ENCODE results near the gene HOXA2.

The HOXA2 gene

GRCh38 chr7:27140126-27140857 lies 37.8 kb upstream of the HOXA2 start (continued):
- peak; percentile 46; the same call in 1 of the 2 replicates for TF ChIP-seq ATF2 (tag by site-specific recombination; IDR thresholded peaks at IDR 0.05; ENCODE audit: low read depth)
- no peak for TF ChIP-seq ZNF529 (tag by site-specific recombination; IDR thresholded peaks at IDR 0.05; ENCODE audit: insufficient replicate concordance)
- no peak for TF ChIP-seq GLI4 (tag by site-specific recombination; IDR thresholded peaks at IDR 0.05)
- TF ChIP-seq YY2 (tag by site-specific recombination; IDR thresholded peaks at IDR 0.05), result no peak
- no peak for TF ChIP-seq ZNF785 (tag by site-specific recombination; IDR thresholded peaks at IDR 0.05)
- TF ChIP-seq, protein P1, sequence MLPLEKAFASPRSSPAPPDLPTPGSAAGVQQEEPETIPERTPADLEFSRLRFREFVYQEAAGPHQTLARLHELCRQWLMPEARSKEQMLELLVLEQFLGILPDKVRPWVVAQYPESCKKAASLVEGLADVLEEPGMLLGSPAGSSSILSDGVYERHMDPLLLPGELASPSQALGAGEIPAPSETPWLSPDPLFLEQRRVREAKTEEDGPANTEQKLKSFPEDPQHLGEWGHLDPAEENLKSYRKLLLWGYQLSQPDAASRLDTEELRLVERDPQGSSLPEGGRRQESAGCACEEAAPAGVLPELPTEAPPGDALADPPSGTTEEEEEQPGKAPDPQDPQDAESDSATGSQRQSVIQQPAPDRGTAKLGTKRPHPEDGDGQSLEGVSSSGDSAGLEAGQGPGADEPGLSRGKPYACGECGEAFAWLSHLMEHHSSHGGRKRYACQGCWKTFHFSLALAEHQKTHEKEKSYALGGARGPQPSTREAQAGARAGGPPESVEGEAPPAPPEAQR (tag by site-specific recombination; IDR thresholded peaks at IDR 0.05), result no peak
- peak; percentile 60 for TF ChIP-seq GLIS1 (tag by site-specific recombination; IDR thresholded peaks at IDR 0.05)
- TF ChIP-seq ZNF280D (tag by site-specific recombination; IDR thresholded peaks at IDR 0.05), result no peak
- TF ChIP-seq ZNF16 (tag by site-specific recombination; IDR thresholded peaks at IDR 0.05; ENCODE audit: low read depth), result no peak
- TF ChIP-seq ZNF513 (tag by site-specific recombination; IDR thresholded peaks at IDR 0.05), result peak; percentile 14; the same call in 1 of the 2 replicates
- TF ChIP-seq ZNF148 (tag by site-specific recombination; IDR thresholded peaks at IDR 0.05; ENCODE audit: borderline replicate concordance), result no peak
- TF ChIP-seq ZNF10 (tag by site-specific recombination; IDR thresholded peaks at IDR 0.05), result peak; percentile 28; the same call in 1 of the 2 replicates
- peak; percentile 87 for TF ChIP-seq PRDM4 (tag by site-specific recombination; IDR thresholded peaks at IDR 0.05)
- TF ChIP-seq ZNF629 (tag by site-specific recombination; IDR thresholded peaks at IDR 0.05), result peak; percentile 72
- peak; percentile 65; the same call in 1 of the 2 replicates for TF ChIP-seq BCL11B (tag by site-specific recombination; IDR thresholded peaks at IDR 0.05; ENCODE audit: low read depth)
- TF ChIP-seq ZNF138 (tag by site-specific recombination; IDR thresholded peaks at IDR 0.05; ENCODE audit: borderline replicate concordance), result no peak
- TF ChIP-seq ZNF214 (tag by site-specific recombination; IDR thresholded peaks at IDR 0.05; ENCODE audit: borderline replicate concordance), result no peak
- TF ChIP-seq ZNF664 (tag by site-specific recombination; IDR thresholded peaks at IDR 0.05), result no peak; the same call in 1 of the 2 replicates
- TF ChIP-seq ZNF791 (tag by site-specific recombination; IDR thresholded peaks at IDR 0.05), result no peak
- no peak for TF ChIP-seq ZNF404 (tag by site-specific recombination; IDR thresholded peaks at IDR 0.05)
- TF ChIP-seq ZNF76 (tag by site-specific recombination; IDR thresholded peaks at IDR 0.05; ENCODE audit: borderline replicate concordance, low read depth), result no peak
- TF ChIP-seq ZXDB (tag by site-specific recombination; IDR thresholded peaks at IDR 0.05), result peak; percentile 69
- TF ChIP-seq KLF10 (tag by site-specific recombination; IDR thresholded peaks at IDR 0.05), result peak; percentile 65
- peak; percentile 63; the same call in 1 of the 2 replicates for TF ChIP-seq ZNF24 (tag by site-specific recombination; IDR thresholded peaks at IDR 0.05)
- TF ChIP-seq, protein P2, sequence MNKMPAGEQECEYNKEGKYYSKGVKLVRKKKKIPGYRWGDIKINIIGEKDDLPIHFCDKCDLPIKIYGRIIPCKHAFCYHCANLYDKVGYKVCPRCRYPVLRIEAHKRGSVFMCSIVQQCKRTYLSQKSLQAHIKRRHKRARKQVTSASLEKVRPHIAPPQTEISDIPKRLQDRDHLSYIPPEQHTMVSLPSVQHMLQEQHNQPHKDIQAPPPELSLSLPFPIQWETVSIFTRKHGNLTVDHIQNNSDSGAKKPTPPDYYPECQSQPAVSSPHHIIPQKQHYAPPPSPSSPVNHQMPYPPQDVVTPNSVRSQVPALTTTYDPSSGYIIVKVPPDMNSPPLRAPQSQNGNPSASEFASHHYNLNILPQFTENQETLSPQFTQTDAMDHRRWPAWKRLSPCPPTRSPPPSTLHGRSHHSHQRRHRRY (tag by site-specific recombination; IDR thresholded peaks at IDR 0.05), result no peak

Measured in HEK293 (cell line).